NB4 (cell line): ENCODE data around the gene MEFV.

Source experiments
- DNase-seq: peaks from one replicate; pipeline ENCODE4 v3.0.0; 2010; ENCODE audit warnings: low read depth
- H3K4me3 ChIP-seq: one replicate; pipeline ENCODE4 v1.5.1; 2011; ENCODE audit warnings: mild to moderate bottlenecking, low read depth, low read length, moderate library complexity
- MYC ChIP-seq: IDR thresholded peaks from 2 replicates; pipeline ENCODE4 v1.6.1; 2011; ENCODE audit warnings: low read depth, low read length
- POLR2A ChIP-seq: IDR thresholded peaks from 2 replicates; pipeline ENCODE4 v1.6.1; 2011; ENCODE audit warnings: mild to moderate bottlenecking; ENCODE audit not compliant: insufficient read length; ENCODE audit errors: extremely low read depth
- TF ChIP-seq, protein P1 (sequence below): IDR thresholded peaks from one replicate; pipeline ENCODE4 v1.5.1; 2012; ENCODE audit warnings: low read depth, low read length
- TF ChIP-seq, protein P2 (sequence below): IDR thresholded peaks from 2 replicates; pipeline ENCODE4 v1.6.1; 2011; ENCODE audit warnings: low read depth, low read length

The MEFV gene

DNA sequence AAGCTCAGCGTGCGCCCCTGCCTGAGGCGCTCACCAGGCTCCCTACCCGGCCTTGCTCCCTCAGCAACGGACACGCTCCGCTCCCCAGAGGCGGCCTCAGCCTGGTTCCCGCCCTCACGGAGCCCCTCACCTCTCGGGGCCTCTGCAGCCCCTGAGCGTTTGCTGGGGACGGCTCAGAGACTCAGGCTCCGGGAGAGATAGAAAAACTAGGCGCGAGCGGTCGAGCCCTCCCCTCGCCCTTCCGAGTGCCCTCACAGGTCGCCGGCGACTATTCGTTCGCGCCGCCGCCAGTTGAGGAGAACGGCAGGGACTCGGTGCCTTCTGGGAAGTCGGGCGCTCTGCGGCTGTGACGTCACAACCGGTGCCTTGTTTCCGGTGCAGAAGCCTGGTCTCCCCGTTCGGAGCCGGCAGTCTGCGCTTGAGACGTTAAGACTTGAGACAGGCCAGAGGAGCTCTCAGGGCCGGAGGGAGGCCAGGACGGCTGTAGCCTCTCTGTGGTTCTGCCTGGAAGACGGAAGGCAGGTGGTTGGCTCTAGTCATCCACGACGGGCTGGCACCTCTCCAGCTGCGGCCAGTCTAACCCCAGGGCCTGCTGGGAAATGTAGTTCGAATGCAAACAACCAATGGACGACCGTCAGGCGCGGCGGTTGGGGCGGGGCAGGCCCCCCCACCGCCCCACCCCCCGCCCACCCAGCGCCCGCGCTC, 21.4 kb downstream of the MEFV start, which contains the start of gene ZNF200:
TSS of gene ZNF200 (minus strand) at position 302 of the 705 bp plus-strand sequence. CDS start 1,403 bp downstream, outside the sequence.
- H3K4me3 ChIP-seq: peak within 1 kb of the TSS; percentile 95
- TF ChIP-seq MYC (peak; percentile 66; the same call in 1 of the 2 replicates), POLR2A (peak; percentile 78)
- TF ChIP-seq, protein P1, sequence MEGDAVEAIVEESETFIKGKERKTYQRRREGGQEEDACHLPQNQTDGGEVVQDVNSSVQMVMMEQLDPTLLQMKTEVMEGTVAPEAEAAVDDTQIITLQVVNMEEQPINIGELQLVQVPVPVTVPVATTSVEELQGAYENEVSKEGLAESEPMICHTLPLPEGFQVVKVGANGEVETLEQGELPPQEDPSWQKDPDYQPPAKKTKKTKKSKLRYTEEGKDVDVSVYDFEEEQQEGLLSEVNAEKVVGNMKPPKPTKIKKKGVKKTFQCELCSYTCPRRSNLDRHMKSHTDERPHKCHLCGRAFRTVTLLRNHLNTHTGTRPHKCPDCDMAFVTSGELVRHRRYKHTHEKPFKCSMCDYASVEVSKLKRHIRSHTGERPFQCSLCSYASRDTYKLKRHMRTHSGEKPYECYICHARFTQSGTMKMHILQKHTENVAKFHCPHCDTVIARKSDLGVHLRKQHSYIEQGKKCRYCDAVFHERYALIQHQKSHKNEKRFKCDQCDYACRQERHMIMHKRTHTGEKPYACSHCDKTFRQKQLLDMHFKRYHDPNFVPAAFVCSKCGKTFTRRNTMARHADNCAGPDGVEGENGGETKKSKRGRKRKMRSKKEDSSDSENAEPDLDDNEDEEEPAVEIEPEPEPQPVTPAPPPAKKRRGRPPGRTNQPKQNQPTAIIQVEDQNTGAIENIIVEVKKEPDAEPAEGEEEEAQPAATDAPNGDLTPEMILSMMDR: no peak
- TF ChIP-seq, protein P2, sequence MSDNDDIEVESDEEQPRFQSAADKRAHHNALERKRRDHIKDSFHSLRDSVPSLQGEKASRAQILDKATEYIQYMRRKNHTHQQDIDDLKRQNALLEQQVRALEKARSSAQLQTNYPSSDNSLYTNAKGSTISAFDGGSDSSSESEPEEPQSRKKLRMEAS: peak; percentile 57; the same call in 1 of the 2 replicates
- DNase-seq: peak; percentile 96

DNA sequence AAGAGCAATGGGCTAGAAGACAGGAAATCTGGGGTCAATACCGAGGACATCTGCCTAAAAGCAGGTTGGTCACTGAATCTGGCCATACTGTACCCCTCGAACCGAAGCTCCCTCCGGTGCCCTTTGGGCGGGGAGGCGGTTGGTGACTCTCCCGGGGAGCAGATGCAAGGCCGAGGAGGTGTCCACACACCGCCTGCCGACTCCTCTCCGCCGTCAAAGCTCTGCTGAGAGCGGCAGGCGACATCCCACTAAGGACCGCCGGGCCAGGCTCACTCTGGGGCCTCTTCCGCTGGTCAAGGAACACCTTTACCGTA, 21.9 kb downstream of the MEFV start:
- no peak for DNase-seq
- TF ChIP-seq POLR2A: no peak
- TF ChIP-seq, protein P1: no peak

DNA sequence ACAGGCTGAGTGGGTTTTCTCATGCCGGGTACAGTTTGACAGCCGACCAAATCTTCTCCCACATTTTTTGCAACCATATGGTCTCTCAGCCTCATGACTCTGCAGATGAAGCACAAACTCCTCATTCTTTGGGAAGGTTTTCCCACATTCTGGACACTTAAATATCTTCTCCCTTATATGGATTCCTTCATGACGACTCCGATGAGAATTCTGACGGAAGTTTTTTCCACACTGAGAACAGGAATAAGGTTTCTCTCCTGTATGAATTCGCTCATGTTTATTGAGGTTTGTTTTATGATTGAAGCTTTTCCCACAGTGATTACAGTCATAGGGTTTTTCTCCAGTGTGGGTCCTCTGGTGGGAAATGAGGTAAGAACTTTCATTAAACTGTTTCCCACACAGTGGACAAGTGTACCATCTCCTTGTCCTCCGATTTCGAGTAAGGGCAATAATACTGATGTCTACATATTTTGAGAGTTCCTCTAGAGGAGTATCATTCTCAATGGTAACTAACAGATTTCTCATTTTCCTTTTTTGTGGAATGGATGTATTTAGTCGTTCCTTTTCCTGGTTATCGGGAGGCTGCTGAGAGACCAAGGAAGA, 32.4 kb downstream of the MEFV start:
- DNase-seq: no peak
- no peak overlapping the region for H3K4me3 ChIP-seq
- TF ChIP-seq MYC (no peak), POLR2A (no peak)
- TF ChIP-seq, protein P1: no peak
- TF ChIP-seq, protein P2: no peak

More for the DNA sequence above, 21.9 kb downstream of the MEFV start:
- H3K4me3 ChIP-seq: peak overlapping the region; percentile 95

DNA sequence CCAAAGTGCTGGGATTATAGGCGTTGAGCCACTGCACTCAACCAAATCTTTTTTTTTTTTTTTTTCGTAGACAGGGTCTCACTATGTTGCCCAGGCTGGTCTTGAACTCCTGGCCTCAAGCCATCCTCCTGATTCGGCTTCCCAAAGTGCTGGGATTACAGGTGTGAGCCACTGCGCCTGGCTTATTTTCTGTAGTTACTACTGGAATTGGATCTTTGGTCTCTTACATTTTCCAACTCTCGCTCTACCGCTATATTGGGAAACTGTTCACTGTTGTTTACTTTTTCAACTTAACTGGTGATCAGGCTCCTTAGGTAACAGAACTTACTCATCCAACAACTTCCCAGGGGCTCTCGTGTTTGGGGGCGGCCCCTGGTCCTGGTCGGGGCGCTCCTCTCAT, 35.6 kb downstream of the MEFV start:
- no peak for TF ChIP-seq POLR2A
- DNase-seq: no peak
- H3K4me3 ChIP-seq: no peak overlapping the region

DNA sequence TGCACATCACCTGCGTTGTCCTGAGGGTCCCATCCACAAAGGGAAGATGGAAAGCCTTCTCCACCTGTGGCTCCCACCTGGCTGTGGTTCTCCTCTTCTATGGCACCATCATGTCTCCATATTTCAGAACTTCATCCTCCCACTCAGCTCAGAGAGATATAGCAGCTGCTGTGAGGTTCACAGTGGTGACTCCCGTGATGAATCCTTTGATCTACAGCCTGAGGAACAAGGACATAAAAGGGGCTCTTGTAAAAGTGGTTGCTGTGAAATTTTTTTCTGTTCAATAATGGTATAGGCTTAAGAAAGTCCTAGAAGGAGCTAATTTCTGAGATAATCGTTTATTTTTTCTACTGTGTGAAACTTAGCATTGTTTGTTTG, 40.2 kb downstream of the MEFV start:
- TF ChIP-seq, protein P2: no peak
- TF ChIP-seq, protein P1: no peak
- TF ChIP-seq POLR2A (no peak), MYC (no peak)
- no peak overlapping the region for H3K4me3 ChIP-seq
- no peak for DNase-seq

DNA sequence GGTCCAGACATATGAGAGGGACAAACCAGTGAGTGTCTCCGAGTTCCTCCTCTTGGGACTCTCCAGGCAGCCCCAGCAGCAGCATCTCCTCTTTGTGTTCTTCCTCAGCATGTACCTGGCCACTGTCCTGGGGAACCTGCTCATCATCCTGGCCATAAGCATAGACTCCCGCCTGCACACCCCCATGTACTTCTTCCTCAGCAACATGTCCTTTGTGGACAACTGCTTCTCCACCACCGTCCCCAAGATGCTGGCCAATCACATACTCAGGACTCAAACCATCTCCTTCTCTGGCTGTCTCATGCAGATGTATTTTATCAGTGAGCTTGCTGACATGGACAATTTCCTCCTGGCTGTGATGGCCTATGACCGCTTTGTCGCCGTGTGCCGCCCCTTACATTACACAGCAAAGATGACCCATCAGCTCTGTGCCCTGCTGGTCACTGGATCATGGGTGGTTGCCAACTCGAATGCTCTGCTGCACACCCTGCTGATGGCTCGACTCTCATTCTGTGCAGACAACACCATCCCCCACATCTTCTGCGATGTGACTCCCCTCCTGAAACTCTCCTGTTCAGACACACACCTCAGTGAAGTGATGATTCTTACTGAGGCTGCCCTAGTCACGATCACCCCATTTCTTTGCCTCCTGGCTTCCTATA, 40.7 kb downstream of the MEFV start:
- TF ChIP-seq MYC (no peak), POLR2A (no peak)
- TF ChIP-seq, protein P1: no peak
- TF ChIP-seq, protein P2: no peak
- no peak for DNase-seq
- H3K4me3 ChIP-seq: no peak overlapping the region
